Inferior parietal cortex (tissue), 1 donor: Measurements from ENCODE around the gene ANKRD10.

Experiments used
- DNase-seq: peaks from one replicate; pipeline ENCODE4 v3.0.0-alpha.2; 2016; ENCODE audit errors: extremely low spot score

ANKRD10 gene

GRCh38 chr13:110885966-110886869 lies 28.7 kb downstream of the ANKRD10 start:
- no peak for DNase-seq

GRCh38 chr13:110885516-110885915 lies 29.4 kb downstream of the ANKRD10 start:
- no peak for DNase-seq

- DNase-seq, result no peak
Measured at GRCh38 chr13:110884517-110884916, 30.4 kb downstream of the ANKRD10 start.

- DNase-seq, result no peak
Measured at GRCh38 chr13:110883542-110883941, 31.3 kb downstream of the ANKRD10 start.

GRCh38 chr13:110882972-110883371 lies 31.9 kb downstream of the ANKRD10 start:
- no peak for DNase-seq

GRCh38 chr13:110881839-110882627 lies 32.8 kb downstream of the ANKRD10 start:
- no peak for DNase-seq

- no peak for DNase-seq
Measured at GRCh38 chr13:110880627-110881026, 34.2 kb downstream of the ANKRD10 start.

GRCh38 chr13:110879482-110879881 lies 35.4 kb downstream of the ANKRD10 start:
- DNase-seq, result no peak

- DNase-seq, result no peak
Measured at GRCh38 chr13:110877737-110878258, 37.1 kb downstream of the ANKRD10 start.

- DNase-seq, result no peak
Measured at GRCh38 chr13:110876609-110877008, 38.3 kb downstream of the ANKRD10 start.

- DNase-seq, result no peak
Measured at GRCh38 chr13:110875241-110875640, 39.6 kb downstream of the ANKRD10 start.

- peak; percentile 32 for DNase-seq
Measured at GRCh38 chr13:110874508-110874960, 40.3 kb downstream of the ANKRD10 start.

GRCh38 chr13:110873639-110874507 lies 41.0 kb downstream of the ANKRD10 start:
- DNase-seq, result no peak

GRCh38 chr13:110872768-110873638 lies 41.9 kb downstream of the ANKRD10 start:
- no peak for DNase-seq

- no peak for DNase-seq
Measured at GRCh38 chr13:110872034-110872767, 42.7 kb downstream of the ANKRD10 start.

GRCh38 chr13:110869805-110870706 lies 44.8 kb downstream of the ANKRD10 start:
- peak; percentile 34 for DNase-seq

GRCh38 chr13:110869231-110869804 lies 45.6 kb downstream of the ANKRD10 start:
- no peak for DNase-seq

GRCh38 chr13:110868720-110869119 lies 46.1 kb downstream of the ANKRD10 start:
- no peak for DNase-seq
